ENCODE data around the gene PANX1. TPM values are rescaled to one million over a fixed set of nuclear protein-coding genes. Genes with fewer than 3 reads are reported as not detected.

Gene PANX1
- 26.4 and 39.0 TPM in 2 replicates for total RNA-seq (ENCODE audit: low replicate concordance)

GRCh38 chr11:94128746-94129511 lies at the start of gene PANX1:
PANX1 (plus strand) TSS chr11:94128841; CDS start chr11:94129313, 472 bp downstream.
- TF ChIP-seq CTCF (IDR thresholded peaks at IDR 0.05; ENCODE audit: insufficient read depth, low read length): no peak
- peak within 1 kb of the TSS; percentile 93 for H3K4me3 ChIP-seq (ENCODE audit: low read depth, low read length)
- peak; percentile 75 for DNase-seq (ENCODE audit: low read depth)

GRCh38 chr11:94084164-94084563 lies 44.5 kb upstream of the PANX1 start:
- no peak for DNase-seq (ENCODE audit: low read depth)
- H3K4me3 ChIP-seq (ENCODE audit: low read depth, low read length): no peak overlapping the region
- TF ChIP-seq CTCF (IDR thresholded peaks at IDR 0.05; ENCODE audit: insufficient read depth, low read length): no peak

GRCh38 chr11:94088906-94089305 lies 39.7 kb upstream of the PANX1 start:
- DNase-seq (ENCODE audit: low read depth): no peak
- H3K4me3 ChIP-seq (ENCODE audit: low read depth, low read length): no peak overlapping the region
- TF ChIP-seq CTCF (IDR thresholded peaks at IDR 0.05; ENCODE audit: insufficient read depth, low read length): no peak

GRCh38 chr11:94089341-94089740 lies 39.3 kb upstream of the PANX1 start:
- no peak for DNase-seq (ENCODE audit: low read depth)
- H3K4me3 ChIP-seq (ENCODE audit: low read depth, low read length): no peak overlapping the region
- no peak for TF ChIP-seq CTCF (IDR thresholded peaks at IDR 0.05; ENCODE audit: insufficient read depth, low read length)

- no peak overlapping the region for H3K4me3 ChIP-seq (ENCODE audit: low read depth, low read length)
- no peak for DNase-seq (ENCODE audit: low read depth)
- no peak for TF ChIP-seq CTCF (IDR thresholded peaks at IDR 0.05; ENCODE audit: insufficient read depth, low read length)
These were observed 38.2 kb upstream of the PANX1 start for GRCh38 chr11:94090401-94090800.

GRCh38 chr11:94091091-94091490 lies 37.5 kb upstream of the PANX1 start:
- DNase-seq (ENCODE audit: low read depth): no peak
- no peak overlapping the region for H3K4me3 ChIP-seq (ENCODE audit: low read depth, low read length)
- no peak for TF ChIP-seq CTCF (IDR thresholded peaks at IDR 0.05; ENCODE audit: insufficient read depth, low read length)

Measured in fibroblast of the aortic adventitia (primary cell).